Measurements from ENCODE around the gene RASA3.

RASA3 gene

GRCh38 chr13:113965968-113966884, 166.2 kb downstream of the RASA3 start:
- TF ChIP-seq Cebpa-rat (IDR thresholded peaks at IDR 0.05) = no peak
- H3K4me3 ChIP-seq = no peak overlapping the region
- no peaks in the 10 kb centered on the region for H3K4me1 ChIP-seq
- no peak overlapping the region for H3K9ac ChIP-seq
- peaks cover 21% of the 10 kb centered on the region; the same call in 1 of the 2 replicates for H3K36me3 ChIP-seq
- H3K4me2 ChIP-seq = no peak overlapping the region
- peaks cover 28% of the 10 kb centered on the region for H3K9me3 ChIP-seq
- H3K27me3 ChIP-seq = no peaks in the 10 kb centered on the region
- no peaks in the 10 kb centered on the region for H4K20me1 ChIP-seq
- no peak overlapping the region for H3K27ac ChIP-seq

- Histone ChIP-seq H3K4me2 (no peak overlapping the region), H3K9ac (no peak overlapping the region), H3K27ac (no peak overlapping the region), H3K9me3 (peaks cover 34% of the 10 kb centered on the region), H3K36me3 (peaks cover 18% of the 10 kb centered on the region; the same call in 1 of the 2 replicates), H3K27me3 (no peaks in the 10 kb centered on the region), H3K4me3 (no peak overlapping the region), H4K20me1 (no peaks in the 10 kb centered on the region), H3K4me1 (no peaks in the 10 kb centered on the region)
- TF ChIP-seq Cebpa-rat (IDR thresholded peaks at IDR 0.05) = no peak
These were observed 167.0 kb downstream of the RASA3 start for GRCh38 chr13:113965383-113965874.

GRCh38 chr13:113964251-113964995, 168.0 kb downstream of the RASA3 start:
- no peaks in the 10 kb centered on the region for H4K20me1 ChIP-seq
- H3K27me3 ChIP-seq = no peaks in the 10 kb centered on the region
- peaks cover 44% of the 10 kb centered on the region for H3K9me3 ChIP-seq
- H3K36me3 ChIP-seq = peaks cover 18% of the 10 kb centered on the region; the same call in 1 of the 2 replicates
- no peak overlapping the region for H3K9ac ChIP-seq
- no peak for TF ChIP-seq Cebpa-rat (IDR thresholded peaks at IDR 0.05)
- no peak overlapping the region for H3K4me3 ChIP-seq
- no peak overlapping the region for H3K4me2 ChIP-seq
- no peak overlapping the region for H3K27ac ChIP-seq
- H3K4me1 ChIP-seq = no peaks in the 10 kb centered on the region

- Histone ChIP-seq H3K27ac (no peak overlapping the region), H3K27me3 (no peaks in the 10 kb centered on the region), H3K4me1 (no peaks in the 10 kb centered on the region), H3K9ac (no peak overlapping the region), H4K20me1 (no peaks in the 10 kb centered on the region), H3K4me3 (no peak overlapping the region), H3K4me2 (no peak overlapping the region), H3K36me3 (peaks cover 14% of the 10 kb centered on the region; the same call in 1 of the 2 replicates), H3K9me3 (peaks cover 55% of the 10 kb centered on the region)
- no peak for TF ChIP-seq Cebpa-rat (IDR thresholded peaks at IDR 0.05)
These were observed 169.0 kb downstream of the RASA3 start for GRCh38 chr13:113963376-113963775.

- H3K4me1 ChIP-seq = no peaks in the 10 kb centered on the region
- H3K27ac ChIP-seq = no peak overlapping the region
- no peaks in the 10 kb centered on the region for H3K27me3 ChIP-seq
- H3K36me3 ChIP-seq = peaks cover 12% of the 10 kb centered on the region; the same call in 1 of the 2 replicates
- TF ChIP-seq Cebpa-rat (IDR thresholded peaks at IDR 0.05) = no peak
- no peak overlapping the region for H3K4me2 ChIP-seq
- H3K9ac ChIP-seq = no peak overlapping the region
- no peak overlapping the region for H3K4me3 ChIP-seq
- peaks cover 59% of the 10 kb centered on the region for H3K9me3 ChIP-seq
- no peaks in the 10 kb centered on the region for H4K20me1 ChIP-seq
These were observed 169.4 kb downstream of the RASA3 start for GRCh38 chr13:113962975-113963374.

GRCh38 chr13:113962386-113962785, 170.0 kb downstream of the RASA3 start:
- Histone ChIP-seq H3K36me3 (peaks cover 9% of the 10 kb centered on the region; the same call in 1 of the 2 replicates), H4K20me1 (no peaks in the 10 kb centered on the region), H3K4me3 (no peak overlapping the region), H3K9ac (no peak overlapping the region), H3K4me1 (no peaks in the 10 kb centered on the region), H3K9me3 (peaks cover 65% of the 10 kb centered on the region), H3K27ac (no peak overlapping the region), H3K27me3 (no peaks in the 10 kb centered on the region), H3K4me2 (no peak overlapping the region)
- TF ChIP-seq Cebpa-rat (IDR thresholded peaks at IDR 0.05) = no peak

GRCh38 chr13:113960276-113960948, 172.0 kb downstream of the RASA3 start:
- H3K9ac ChIP-seq = no peak overlapping the region
- no peak overlapping the region for H3K4me3 ChIP-seq
- H3K36me3 ChIP-seq = no peaks in the 10 kb centered on the region
- H4K20me1 ChIP-seq = no peaks in the 10 kb centered on the region
- TF ChIP-seq Cebpa-rat (IDR thresholded peaks at IDR 0.05) = no peak
- peaks cover 77% of the 10 kb centered on the region for H3K9me3 ChIP-seq
- no peaks in the 10 kb centered on the region for H3K27me3 ChIP-seq
- no peak overlapping the region for H3K4me2 ChIP-seq
- no peak overlapping the region for H3K27ac ChIP-seq
- no peaks in the 10 kb centered on the region for H3K4me1 ChIP-seq

GRCh38 chr13:113959198-113959597, 173.2 kb downstream of the RASA3 start:
- TF ChIP-seq Cebpa-rat (IDR thresholded peaks at IDR 0.05) = no peak
- peaks cover 87% of the 10 kb centered on the region for H3K9me3 ChIP-seq

GRCh38 chr13:113958373-113958772, 174.1 kb downstream of the RASA3 start:
- Histone ChIP-seq H3K36me3 (no peaks in the 10 kb centered on the region), H3K9ac (no peak overlapping the region), H3K4me1 (no peaks in the 10 kb centered on the region), H3K27ac (no peak overlapping the region), H3K4me3 (no peak overlapping the region), H3K27me3 (no peaks in the 10 kb centered on the region), H3K4me2 (no peak overlapping the region), H4K20me1 (no peaks in the 10 kb centered on the region), H3K9me3 (peaks cover 85% of the 10 kb centered on the region)
- no peak for TF ChIP-seq Cebpa-rat (IDR thresholded peaks at IDR 0.05)

More at GRCh38 chr13:113959198-113959597, 173.2 kb downstream of the RASA3 start:
- Histone ChIP-seq H3K4me1 (no peaks in the 10 kb centered on the region), H3K4me3 (no peak overlapping the region), H3K36me3 (no peaks in the 10 kb centered on the region), H3K27me3 (no peaks in the 10 kb centered on the region), H3K4me2 (no peak overlapping the region), H3K27ac (no peak overlapping the region), H4K20me1 (no peaks in the 10 kb centered on the region), H3K9ac (no peak overlapping the region)
